ENCODE data around the gene SPRING1. TPM values are rescaled to one million over a fixed set of nuclear protein-coding genes. Genes with fewer than 3 reads are reported as not detected.

The SPRING1 gene
- total RNA-seq, 2 experiments from 2014 or later = 7.6 to 7.8 TPM

DNA sequence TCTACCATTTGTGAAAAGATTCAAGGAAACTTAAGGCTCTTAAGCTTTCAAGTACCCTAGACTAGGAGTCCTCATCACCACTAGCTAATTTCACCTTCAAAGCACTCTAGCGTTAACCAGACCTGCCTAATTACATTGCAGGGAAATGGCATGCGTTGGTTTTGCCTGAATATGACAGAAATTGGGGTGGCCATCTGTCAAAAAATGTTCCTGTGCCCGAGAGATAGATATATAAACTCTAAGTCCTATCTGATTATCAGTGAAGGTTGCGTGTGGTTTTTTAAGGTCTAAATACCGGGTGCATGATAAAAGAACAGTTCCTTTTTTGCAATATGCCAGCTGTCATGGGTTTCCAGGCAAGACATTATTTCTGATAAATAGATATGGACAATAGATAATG, 48.3 kb downstream of the SPRING1 start:
- TF ChIP-seq, protein P1, sequence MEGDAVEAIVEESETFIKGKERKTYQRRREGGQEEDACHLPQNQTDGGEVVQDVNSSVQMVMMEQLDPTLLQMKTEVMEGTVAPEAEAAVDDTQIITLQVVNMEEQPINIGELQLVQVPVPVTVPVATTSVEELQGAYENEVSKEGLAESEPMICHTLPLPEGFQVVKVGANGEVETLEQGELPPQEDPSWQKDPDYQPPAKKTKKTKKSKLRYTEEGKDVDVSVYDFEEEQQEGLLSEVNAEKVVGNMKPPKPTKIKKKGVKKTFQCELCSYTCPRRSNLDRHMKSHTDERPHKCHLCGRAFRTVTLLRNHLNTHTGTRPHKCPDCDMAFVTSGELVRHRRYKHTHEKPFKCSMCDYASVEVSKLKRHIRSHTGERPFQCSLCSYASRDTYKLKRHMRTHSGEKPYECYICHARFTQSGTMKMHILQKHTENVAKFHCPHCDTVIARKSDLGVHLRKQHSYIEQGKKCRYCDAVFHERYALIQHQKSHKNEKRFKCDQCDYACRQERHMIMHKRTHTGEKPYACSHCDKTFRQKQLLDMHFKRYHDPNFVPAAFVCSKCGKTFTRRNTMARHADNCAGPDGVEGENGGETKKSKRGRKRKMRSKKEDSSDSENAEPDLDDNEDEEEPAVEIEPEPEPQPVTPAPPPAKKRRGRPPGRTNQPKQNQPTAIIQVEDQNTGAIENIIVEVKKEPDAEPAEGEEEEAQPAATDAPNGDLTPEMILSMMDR (IDR thresholded peaks at IDR 0.05) = no peak
- Histone ChIP-seq H3K4me1 (ENCODE audit: insufficient read depth, low read length) (no peaks in the 10 kb centered on the region), H3K36me3 (ENCODE audit: insufficient read depth, low read length) (no peaks in the 10 kb centered on the region), H3K9me3 (ENCODE audit: control insufficient read depth in 1 of 2, insufficient read depth in 1 of 2, low read length in 2 of 2) (peaks cover 0 to 5% of the 10 kb centered on the region in 2 experiments), H3K4me3 (ENCODE audit: low read length) (no peak overlapping the region), H3K27ac (ENCODE audit: low read depth in 1 of 2, low read length in 2 of 2) (no peak overlapping the region), H3K27me3 (ENCODE audit: control insufficient read depth in 1 of 2, insufficient read depth in 2 of 2, low read length in 2 of 2) (peaks cover 8 to 10% of the 10 kb centered on the region in 2 experiments)
- Mint-ChIP-seq H3K4me3 (no peak overlapping the region), H3K36me3 (ENCODE audit: low read depth) (no peaks in the 10 kb centered on the region), H3K27me3 (peaks cover 28% of the 10 kb centered on the region), H3K4me1 (ENCODE audit: low read depth) (no peaks in the 10 kb centered on the region), H3K9me3 (no peaks in the 10 kb centered on the region), H3K27ac (no peak overlapping the region)
- DNase-seq (no peak), ATAC-seq (ENCODE audit: poor library complexity) (no peak)
- ChIA-PET POLR2A (interaction anchor here (0.7 kb wide), 1 partner anchor 135 kb away, joined by 4 read pairs; no protein-coding TSS in a partner anchor), CTCF (no interaction called here)
- intact Hi-C loops (cut with DNase I, micrococcal nuclease) = no loop called here

Other genes starting within 250 kb of the SPRING1 start
- gene MAP1LC3B2, start 178.7 kb downstream of the SPRING1 start, total RNA-seq = 1 to 10 TPM; 1.5 to 2.1 TPM
- 1 to 10 TPM; 4.9 to 6.0 TPM for gene RNFT2, start 246 bp upstream of the SPRING1 start, total RNA-seq
- not detected for gene HRK, start 143.4 kb upstream of the SPRING1 start, total RNA-seq
- gene FBXW8, start 172.9 kb upstream of the SPRING1 start, total RNA-seq = 1 to 10 TPM; 6.6 to 7.3 TPM

All from CD4-positive, alpha-beta T cell (primary cell).